Measurements from ENCODE around the gene KRABD2.

Gene KRABD2

DNA sequence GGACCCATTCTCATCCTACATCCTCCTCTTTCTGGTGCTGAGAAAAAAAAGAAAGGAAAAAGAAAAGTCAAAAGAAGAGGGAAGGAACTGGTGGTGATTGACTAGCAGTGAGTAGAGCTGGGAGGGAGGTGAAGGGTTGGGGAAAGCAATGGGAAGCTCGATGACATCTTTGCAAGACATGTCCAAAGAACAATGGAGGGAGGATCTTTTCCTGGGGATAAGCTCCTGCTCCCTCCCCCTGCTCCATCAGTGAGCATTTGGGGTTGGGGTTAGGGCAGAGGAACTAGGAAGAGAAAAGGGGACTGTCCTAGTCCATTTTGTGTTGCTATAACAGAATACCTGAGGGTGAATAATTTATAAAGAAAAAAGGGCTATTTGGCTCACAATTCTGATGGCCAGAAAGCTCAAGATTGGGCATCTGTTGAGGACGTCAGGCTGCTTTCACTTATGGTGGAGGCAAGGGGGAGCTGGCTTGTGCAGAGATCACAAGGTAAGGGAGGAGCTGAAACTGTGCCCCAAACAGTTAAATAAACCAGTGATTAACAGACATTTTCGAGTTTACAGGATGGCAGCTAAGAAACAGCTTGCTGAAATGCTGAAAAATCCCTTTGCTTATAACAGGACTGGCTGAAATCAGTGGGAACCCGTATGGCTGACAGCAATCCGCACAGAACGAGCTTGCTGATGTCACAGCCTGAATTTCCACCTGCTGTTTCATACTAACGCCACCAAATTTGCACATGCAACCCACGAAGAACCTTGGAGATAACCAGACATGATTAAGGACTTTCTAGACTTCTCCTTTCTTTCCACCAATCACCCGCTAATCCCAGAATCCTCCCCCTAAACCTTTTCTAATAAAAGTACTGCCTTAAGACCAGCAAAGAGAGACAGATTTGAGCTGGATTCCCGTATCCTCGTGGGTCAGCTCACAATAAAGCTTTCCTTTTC is 38.4 kb downstream of the KRABD2 start:
- DNase-seq (ENCODE audit: low spot score): no peak
- TF ChIP-seq, protein P1, sequence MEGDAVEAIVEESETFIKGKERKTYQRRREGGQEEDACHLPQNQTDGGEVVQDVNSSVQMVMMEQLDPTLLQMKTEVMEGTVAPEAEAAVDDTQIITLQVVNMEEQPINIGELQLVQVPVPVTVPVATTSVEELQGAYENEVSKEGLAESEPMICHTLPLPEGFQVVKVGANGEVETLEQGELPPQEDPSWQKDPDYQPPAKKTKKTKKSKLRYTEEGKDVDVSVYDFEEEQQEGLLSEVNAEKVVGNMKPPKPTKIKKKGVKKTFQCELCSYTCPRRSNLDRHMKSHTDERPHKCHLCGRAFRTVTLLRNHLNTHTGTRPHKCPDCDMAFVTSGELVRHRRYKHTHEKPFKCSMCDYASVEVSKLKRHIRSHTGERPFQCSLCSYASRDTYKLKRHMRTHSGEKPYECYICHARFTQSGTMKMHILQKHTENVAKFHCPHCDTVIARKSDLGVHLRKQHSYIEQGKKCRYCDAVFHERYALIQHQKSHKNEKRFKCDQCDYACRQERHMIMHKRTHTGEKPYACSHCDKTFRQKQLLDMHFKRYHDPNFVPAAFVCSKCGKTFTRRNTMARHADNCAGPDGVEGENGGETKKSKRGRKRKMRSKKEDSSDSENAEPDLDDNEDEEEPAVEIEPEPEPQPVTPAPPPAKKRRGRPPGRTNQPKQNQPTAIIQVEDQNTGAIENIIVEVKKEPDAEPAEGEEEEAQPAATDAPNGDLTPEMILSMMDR (IDR thresholded peaks at IDR 0.05): no peak
- H3K27ac ChIP-seq: no peak overlapping the region
- H3K4me3 ChIP-seq: peak overlapping the region; percentile 31

DNA sequence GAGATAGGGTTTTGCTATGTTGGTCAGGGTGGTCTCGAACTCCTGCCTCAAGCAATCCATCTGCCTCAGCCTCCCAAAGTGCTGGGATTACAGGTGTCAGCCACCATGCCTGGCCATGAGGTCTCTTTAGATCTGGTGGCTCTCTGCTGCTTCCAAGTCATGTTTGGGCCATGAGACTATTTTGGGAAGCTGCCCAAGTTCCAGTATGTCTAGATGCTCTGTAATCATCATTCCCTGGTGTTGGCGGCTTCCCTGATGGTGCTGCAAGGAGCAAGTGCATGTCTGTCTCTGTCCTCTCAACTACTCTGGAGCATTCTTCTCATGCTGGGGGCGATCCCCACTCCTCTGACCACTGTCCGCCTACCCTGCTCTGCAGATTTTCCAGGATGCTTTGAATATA is 43.2 kb downstream of the KRABD2 start:
- DNase-seq (ENCODE audit: low spot score): no peak
- TF ChIP-seq, protein P1 (IDR thresholded peaks at IDR 0.05): no peak
- H3K27ac ChIP-seq: no peak overlapping the region
- H3K4me3 ChIP-seq: no peak overlapping the region

DNA sequence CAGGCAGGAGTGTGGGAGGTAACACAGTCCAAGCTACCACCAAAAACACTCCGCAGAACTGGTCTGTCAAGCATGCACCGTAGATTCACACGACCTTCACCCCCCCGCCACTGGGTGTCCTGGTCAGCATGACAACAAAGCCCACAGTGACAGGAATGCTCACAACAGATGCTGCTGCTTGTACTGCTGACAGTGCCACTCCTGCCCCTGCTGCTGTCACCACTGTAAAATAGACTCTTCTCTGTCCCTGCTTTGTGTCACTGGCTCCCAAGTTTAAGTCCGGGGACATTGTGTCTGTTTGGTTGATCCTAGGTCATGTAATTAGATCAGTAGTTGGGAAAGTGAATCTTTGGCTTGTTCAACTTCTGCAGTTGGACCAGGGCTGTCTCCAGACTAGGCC is 43.8 kb downstream of the KRABD2 start:
- Histone ChIP-seq H3K4me3 (no peak overlapping the region), H3K27ac (no peak overlapping the region)
- TF ChIP-seq, protein P1 (IDR thresholded peaks at IDR 0.05): no peak
- no peak for DNase-seq (ENCODE audit: low spot score)

DNA sequence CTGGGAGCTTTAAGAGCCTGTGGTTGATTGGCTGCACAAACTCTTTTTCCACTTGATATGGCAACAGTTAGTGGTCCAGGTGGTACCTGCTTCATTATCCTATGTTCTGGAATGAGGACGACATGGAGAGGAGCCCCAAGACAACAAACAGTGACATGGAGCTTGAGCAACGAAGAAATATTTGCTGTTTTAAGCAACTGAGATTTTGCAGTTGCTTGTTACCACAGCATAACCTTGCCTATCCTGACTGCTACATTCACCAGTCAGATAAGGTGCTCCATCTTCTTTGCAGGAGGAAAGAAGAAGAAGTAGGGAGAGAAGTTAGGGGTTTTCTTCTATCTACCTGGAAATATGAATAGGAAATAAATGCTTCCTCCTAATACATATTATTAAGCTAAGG is 44.4 kb downstream of the KRABD2 start:
- TF ChIP-seq, protein P1 (IDR thresholded peaks at IDR 0.05): no peak
- DNase-seq (ENCODE audit: low spot score): no peak
- H3K27ac ChIP-seq: no peak overlapping the region
- H3K4me3 ChIP-seq: no peak overlapping the region

DNA sequence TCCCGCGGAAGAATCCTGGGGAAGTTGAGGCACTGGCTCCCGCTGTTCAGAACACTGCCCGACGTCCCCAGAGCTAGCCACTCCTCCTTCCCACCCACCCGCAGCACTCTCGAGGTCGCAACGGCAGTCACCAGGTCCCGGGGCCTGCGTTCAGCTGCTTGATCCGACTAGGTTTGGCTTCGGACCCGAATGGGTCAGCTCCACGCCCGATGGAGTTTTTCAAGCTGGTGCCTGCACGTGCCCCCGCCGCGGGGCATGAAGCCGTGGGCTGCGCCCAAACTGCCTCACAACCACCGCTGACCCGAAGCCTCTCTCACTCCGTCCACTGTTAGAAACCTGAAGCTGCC is 49.2 kb downstream of the KRABD2 start:
- no peak for DNase-seq (ENCODE audit: low spot score)
- peak overlapping the region; percentile 73 for H3K4me3 ChIP-seq
- TF ChIP-seq, protein P1 (IDR thresholded peaks at IDR 0.05): no peak
- H3K27ac ChIP-seq: peak overlapping the region in 1 of 2 donors; percentile 52

Measured in coronary artery (tissue), 2 donors.